ENCODE measurements around the gene CDK18.

GRCh38 chr1:205495237-205495823 lies 9.1 kb upstream of the CDK18 start:
- no peak for TF ChIP-seq CTCF (conservative IDR thresholded peaks at IDR 0.05; ENCODE audit: low read depth, low read length)
- no peak for TF ChIP-seq EZH2 (IDR thresholded peaks at IDR 0.05; ENCODE audit: borderline replicate concordance, low read depth, low read length, poor library complexity, severe bottlenecking)
